ENCODE measurements around the gene GPC1.

Gene GPC1

GRCh38 chr2:240456447-240457222 is 21.2 kb downstream of the GPC1 start:
- TF ChIP-seq CTCF (IDR thresholded peaks at IDR 0.05): no peak
- Mint-ChIP-seq H3K9me3 (no peaks in the 10 kb centered on the region), H3K4me3 (peak overlapping the region; percentile 45), H3K27me3 (ENCODE audit: low read depth, poor library complexity) (peaks cover 15% of the 10 kb centered on the region), H3K27ac (no peak overlapping the region), H3K4me1 (peaks cover 40% of the 10 kb centered on the region), H3K36me3 (ENCODE audit: low read depth) (no peaks in the 10 kb centered on the region)
- no peak for DNase-seq

GRCh38 chr2:240457223-240458043 is 22.0 kb downstream of the GPC1 start:
- H3K36me3 Mint-ChIP-seq (ENCODE audit: low read depth): no peaks in the 10 kb centered on the region
- H3K9me3 Mint-ChIP-seq: no peaks in the 10 kb centered on the region
- H3K4me3 Mint-ChIP-seq: no peak overlapping the region
- peaks cover 34% of the 10 kb centered on the region for H3K4me1 Mint-ChIP-seq
- H3K27me3 Mint-ChIP-seq (ENCODE audit: low read depth, poor library complexity): peaks cover 15% of the 10 kb centered on the region
- peak; percentile 44 for DNase-seq
- H3K27ac Mint-ChIP-seq: no peak overlapping the region
- no peak for TF ChIP-seq CTCF (IDR thresholded peaks at IDR 0.05)

GRCh38 chr2:240458044-240458899 is 22.8 kb downstream of the GPC1 start:
- H3K4me3 Mint-ChIP-seq: no peak overlapping the region
- no peaks in the 10 kb centered on the region for H3K9me3 Mint-ChIP-seq
- peaks cover 15% of the 10 kb centered on the region for H3K27me3 Mint-ChIP-seq (ENCODE audit: low read depth, poor library complexity)
- TF ChIP-seq CTCF (IDR thresholded peaks at IDR 0.05): no peak
- no peaks in the 10 kb centered on the region for H3K36me3 Mint-ChIP-seq (ENCODE audit: low read depth)
- peaks cover 34% of the 10 kb centered on the region for H3K4me1 Mint-ChIP-seq
- no peak overlapping the region for H3K27ac Mint-ChIP-seq
- no peak for DNase-seq

- no peak overlapping the region for H3K4me3 Mint-ChIP-seq
- peaks cover 33% of the 10 kb centered on the region for H3K4me1 Mint-ChIP-seq
- no peak for TF ChIP-seq CTCF (IDR thresholded peaks at IDR 0.05)
- no peaks in the 10 kb centered on the region for H3K9me3 Mint-ChIP-seq
- peak; percentile 11 for DNase-seq
- H3K36me3 Mint-ChIP-seq (ENCODE audit: low read depth): peaks cover 4% of the 10 kb centered on the region
- H3K27me3 Mint-ChIP-seq (ENCODE audit: low read depth, poor library complexity): peaks cover 13% of the 10 kb centered on the region
- no peak overlapping the region for H3K27ac Mint-ChIP-seq
Measured at GRCh38 chr2:240458900-240459391, 23.5 kb downstream of the GPC1 start.

GRCh38 chr2:240459401-240460252 is 24.2 kb downstream of the GPC1 start:
- Mint-ChIP-seq H3K4me3 (no peak overlapping the region), H3K27me3 (ENCODE audit: low read depth, poor library complexity) (peaks cover 6% of the 10 kb centered on the region), H3K27ac (no peak overlapping the region), H3K9me3 (no peaks in the 10 kb centered on the region), H3K4me1 (peaks cover 27% of the 10 kb centered on the region), H3K36me3 (ENCODE audit: low read depth) (peaks cover 4% of the 10 kb centered on the region)
- no peak for TF ChIP-seq CTCF (IDR thresholded peaks at IDR 0.05)
- peak; percentile 39 for DNase-seq
